Gastroesophageal sphincter (tissue), 3 donors: ENCODE measurements around the gene PAAF1.

ENCODE experiments used
- POLR2A ChIP-seq, 2 donors: fragments of 450-650 bp; IDR thresholded peaks; one replicate each; pipeline ENCODE4 v1.6.1; 2017; ENCODE audit warnings: antibody characterized with exemption in 2 of 2, mild to moderate bottlenecking in 2 of 2, moderate library complexity in 1 of 2
- TF ChIP-seq, protein P1 (sequence below), 4 experiments: fragments of 200-600 bp in 2 of 4; fragments of 450-650 bp in 2 of 4; sonication (generic) in 1 of 4; IDR thresholded peaks; one replicate each; pipeline ENCODE4 v1.5.1; 2017 to 2019; ENCODE audit warnings: antibody characterized with exemption in 4 of 4, mild to moderate bottlenecking in 2 of 4, moderate library complexity in 2 of 4

DNA sequence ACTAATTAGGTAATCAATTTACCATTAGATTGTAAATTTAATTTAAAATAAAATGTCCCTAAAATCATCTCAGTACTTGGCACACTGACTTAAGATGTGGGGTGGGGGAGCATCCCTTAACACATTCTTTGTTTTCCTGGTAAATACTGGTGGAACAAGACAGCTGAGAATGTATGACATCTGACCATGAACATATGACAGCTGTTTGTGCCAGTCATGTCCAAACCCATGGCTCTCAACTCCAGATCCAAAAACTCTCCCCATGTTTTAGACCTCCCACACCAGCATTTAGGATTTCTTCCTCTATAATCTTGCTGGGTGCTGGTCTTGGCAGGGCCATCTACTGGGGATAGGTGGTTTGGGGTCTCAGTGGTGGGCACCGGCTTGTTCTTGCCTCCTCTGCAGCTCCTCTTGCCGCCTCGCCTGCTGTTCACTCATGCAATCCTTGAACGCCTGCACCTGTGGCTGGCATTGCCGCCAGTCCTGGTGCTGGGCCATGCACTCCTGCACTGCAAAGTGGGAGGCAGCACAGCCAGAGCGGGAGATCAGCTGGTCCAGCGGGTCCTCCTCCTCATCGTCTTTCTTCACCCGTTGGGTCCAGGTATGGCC is 3.9 kb upstream of the PAAF1 start:
- TF ChIP-seq POLR2A (IDR thresholded peaks at IDR 0.05): no peak
- TF ChIP-seq, protein P1, sequence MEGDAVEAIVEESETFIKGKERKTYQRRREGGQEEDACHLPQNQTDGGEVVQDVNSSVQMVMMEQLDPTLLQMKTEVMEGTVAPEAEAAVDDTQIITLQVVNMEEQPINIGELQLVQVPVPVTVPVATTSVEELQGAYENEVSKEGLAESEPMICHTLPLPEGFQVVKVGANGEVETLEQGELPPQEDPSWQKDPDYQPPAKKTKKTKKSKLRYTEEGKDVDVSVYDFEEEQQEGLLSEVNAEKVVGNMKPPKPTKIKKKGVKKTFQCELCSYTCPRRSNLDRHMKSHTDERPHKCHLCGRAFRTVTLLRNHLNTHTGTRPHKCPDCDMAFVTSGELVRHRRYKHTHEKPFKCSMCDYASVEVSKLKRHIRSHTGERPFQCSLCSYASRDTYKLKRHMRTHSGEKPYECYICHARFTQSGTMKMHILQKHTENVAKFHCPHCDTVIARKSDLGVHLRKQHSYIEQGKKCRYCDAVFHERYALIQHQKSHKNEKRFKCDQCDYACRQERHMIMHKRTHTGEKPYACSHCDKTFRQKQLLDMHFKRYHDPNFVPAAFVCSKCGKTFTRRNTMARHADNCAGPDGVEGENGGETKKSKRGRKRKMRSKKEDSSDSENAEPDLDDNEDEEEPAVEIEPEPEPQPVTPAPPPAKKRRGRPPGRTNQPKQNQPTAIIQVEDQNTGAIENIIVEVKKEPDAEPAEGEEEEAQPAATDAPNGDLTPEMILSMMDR (IDR thresholded peaks at IDR 0.05): no peak
